ENCODE measurements around the gene IRF4.

Gene IRF4

DNA sequence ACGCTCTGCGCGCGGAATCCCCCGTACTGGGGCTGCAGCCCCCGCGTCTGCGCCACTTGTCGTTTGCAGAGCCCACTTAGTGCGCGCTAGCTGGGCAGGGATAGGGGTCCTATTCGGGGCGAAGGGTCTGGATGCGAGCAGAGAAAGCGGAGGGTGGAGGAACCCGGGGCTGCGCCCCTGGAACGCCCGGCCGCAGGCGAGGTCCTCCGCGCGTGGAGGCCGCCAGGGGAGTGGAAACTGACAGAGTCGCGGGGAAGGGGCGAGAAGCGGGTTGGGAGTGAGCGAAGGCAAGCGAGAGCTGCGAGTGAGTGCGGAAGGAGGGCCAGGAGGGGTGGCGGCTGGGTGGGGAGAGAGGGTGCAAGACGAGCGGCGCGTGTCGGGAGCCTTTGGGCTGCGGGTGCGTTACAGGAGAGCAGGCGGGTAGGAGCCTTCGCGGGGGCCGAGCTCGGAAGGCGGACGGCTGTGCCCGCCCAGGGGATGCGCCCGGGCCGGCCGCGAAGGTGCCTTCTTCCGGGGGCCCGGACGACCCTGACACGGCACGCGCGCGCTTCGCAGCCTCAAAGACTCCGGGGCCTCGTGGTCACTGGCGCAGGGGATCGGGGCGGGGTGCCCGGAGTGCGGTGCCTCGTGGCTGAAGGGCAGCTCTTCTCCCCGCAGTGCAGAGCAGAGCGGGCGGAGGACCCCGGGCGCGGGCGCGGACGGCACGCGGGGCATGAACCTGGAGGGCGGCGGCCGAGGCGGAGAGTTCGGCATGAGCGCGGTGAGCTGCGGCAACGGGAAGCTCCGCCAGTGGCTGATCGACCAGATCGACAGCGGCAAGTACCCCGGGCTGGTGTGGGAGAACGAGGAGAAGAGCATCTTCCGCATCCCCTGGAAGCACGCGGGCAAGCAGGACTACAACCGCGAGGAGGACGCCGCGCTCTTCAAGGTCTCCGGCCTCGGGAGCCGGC lies 1.2 kb downstream of the IRF4 start:
- Histone ChIP-seq H3K4me2 (ENCODE audit: low read depth, low read length) (peak overlapping the region; percentile 74), H3K27ac (ENCODE audit: low read length) (peak overlapping the region; percentile 78), H3K4me3 (ENCODE audit: low read length) (peak overlapping the region; percentile 98), H3K4me1 (ENCODE audit: low read length) (peaks cover 29% of the 10 kb centered on the region), H4K20me1 (ENCODE audit: insufficient read depth, low read length) (peaks cover 54% of the 10 kb centered on the region), H3K9me2 (replicated peaks; ENCODE audit: insufficient read depth, low read length) (no peaks in the 10 kb centered on the region), H2AFZ (ENCODE audit: low read length) (no peak overlapping the region), H3K9me3 (replicated peaks; ENCODE audit: insufficient read depth, low read length) (no peaks in the 10 kb centered on the region), H3F3A (ENCODE audit: insufficient read depth, low read length) (peaks cover 76% of the 10 kb centered on the region), H3K27me3 (replicated peaks; ENCODE audit: insufficient read depth, low read length) (no peaks in the 10 kb centered on the region), H3K79me2 (ENCODE audit: low read length) (peaks cover 72% of the 10 kb centered on the region), H3K9ac (ENCODE audit: low read length) (peak overlapping the region; percentile 100), H3K36me3 (replicated peaks; ENCODE audit: insufficient read depth, low read length) (peaks cover 36% of the 10 kb centered on the region)
- no peak for DNase-seq
- TF ChIP-seq EZH2 (optimal IDR thresholded peaks at IDR 0.05; ENCODE audit: low read depth, low read length) (no peak), EZH2phosphoT487 (IDR thresholded peaks at IDR 0.05; ENCODE audit: low read length) (no peak)
- TF ChIP-seq, protein P1, sequence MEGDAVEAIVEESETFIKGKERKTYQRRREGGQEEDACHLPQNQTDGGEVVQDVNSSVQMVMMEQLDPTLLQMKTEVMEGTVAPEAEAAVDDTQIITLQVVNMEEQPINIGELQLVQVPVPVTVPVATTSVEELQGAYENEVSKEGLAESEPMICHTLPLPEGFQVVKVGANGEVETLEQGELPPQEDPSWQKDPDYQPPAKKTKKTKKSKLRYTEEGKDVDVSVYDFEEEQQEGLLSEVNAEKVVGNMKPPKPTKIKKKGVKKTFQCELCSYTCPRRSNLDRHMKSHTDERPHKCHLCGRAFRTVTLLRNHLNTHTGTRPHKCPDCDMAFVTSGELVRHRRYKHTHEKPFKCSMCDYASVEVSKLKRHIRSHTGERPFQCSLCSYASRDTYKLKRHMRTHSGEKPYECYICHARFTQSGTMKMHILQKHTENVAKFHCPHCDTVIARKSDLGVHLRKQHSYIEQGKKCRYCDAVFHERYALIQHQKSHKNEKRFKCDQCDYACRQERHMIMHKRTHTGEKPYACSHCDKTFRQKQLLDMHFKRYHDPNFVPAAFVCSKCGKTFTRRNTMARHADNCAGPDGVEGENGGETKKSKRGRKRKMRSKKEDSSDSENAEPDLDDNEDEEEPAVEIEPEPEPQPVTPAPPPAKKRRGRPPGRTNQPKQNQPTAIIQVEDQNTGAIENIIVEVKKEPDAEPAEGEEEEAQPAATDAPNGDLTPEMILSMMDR (IDR thresholded peaks at IDR 0.05; ENCODE audit: low read length) = no peak

DNA sequence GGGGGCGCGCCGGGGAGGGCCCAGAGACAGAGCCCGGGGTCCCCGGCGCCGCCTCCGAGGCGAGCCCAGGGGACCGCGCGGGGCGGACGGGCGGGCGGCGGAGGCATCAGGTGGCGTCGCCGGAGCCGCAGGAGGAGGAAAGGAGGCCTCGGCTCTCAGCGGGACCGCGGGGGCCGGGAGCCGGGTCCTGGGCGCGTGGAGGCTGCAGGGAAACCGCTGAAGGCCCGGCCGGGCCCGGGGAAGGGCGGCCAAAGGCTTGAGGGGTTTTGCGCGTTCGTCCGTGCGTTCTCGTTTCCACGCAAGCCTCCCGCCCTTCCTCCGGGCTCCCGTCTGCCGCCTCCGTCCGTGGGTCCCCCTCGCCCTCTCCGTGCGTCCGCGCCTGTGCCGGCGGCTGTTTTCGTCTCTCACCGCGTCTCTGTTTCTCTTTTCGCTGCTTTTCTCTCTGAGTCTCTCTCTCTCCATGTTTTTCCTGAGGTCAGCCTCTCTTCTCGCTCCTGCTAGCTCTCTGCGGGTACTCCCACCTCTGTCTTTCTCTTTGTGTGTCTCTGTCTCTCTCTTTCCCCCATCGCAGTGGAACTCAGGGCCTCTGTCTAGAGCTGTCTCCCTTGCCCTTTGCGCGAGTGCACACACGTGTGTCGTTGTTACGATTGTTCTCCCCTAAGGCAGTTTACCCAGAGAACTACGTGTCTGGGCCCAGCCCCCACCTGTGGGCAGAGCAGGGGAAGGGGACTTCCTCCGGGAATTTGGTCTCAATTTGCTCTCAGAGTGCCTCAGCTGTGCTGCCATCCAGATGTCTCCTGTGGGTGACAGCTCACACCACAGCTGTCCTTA lies 2.1 kb downstream of the IRF4 start:
- Histone ChIP-seq H4K20me1 (ENCODE audit: insufficient read depth, low read length) (peaks cover 62% of the 10 kb centered on the region), H3K4me3 (ENCODE audit: low read length) (peak overlapping the region; percentile 98), H3K9ac (ENCODE audit: low read length) (peak overlapping the region; percentile 100), H3K9me3 (replicated peaks; ENCODE audit: insufficient read depth, low read length) (no peaks in the 10 kb centered on the region), H3K27me3 (replicated peaks; ENCODE audit: insufficient read depth, low read length) (no peaks in the 10 kb centered on the region), H2AFZ (ENCODE audit: low read length) (no peak overlapping the region), H3K79me2 (ENCODE audit: low read length) (peaks cover 81% of the 10 kb centered on the region), H3K4me2 (ENCODE audit: low read depth, low read length) (peak overlapping the region; percentile 89), H3F3A (ENCODE audit: insufficient read depth, low read length) (peaks cover 85% of the 10 kb centered on the region), H3K27ac (ENCODE audit: low read length) (peak overlapping the region; percentile 78), H3K36me3 (replicated peaks; ENCODE audit: insufficient read depth, low read length) (peaks cover 36% of the 10 kb centered on the region), H3K9me2 (replicated peaks; ENCODE audit: insufficient read depth, low read length) (no peaks in the 10 kb centered on the region), H3K4me1 (ENCODE audit: low read length) (peaks cover 38% of the 10 kb centered on the region)
- TF ChIP-seq, protein P1 (IDR thresholded peaks at IDR 0.05; ENCODE audit: low read length) = no peak
- no peak for TF ChIP-seq EZH2phosphoT487 (IDR thresholded peaks at IDR 0.05; ENCODE audit: low read length)
- TF ChIP-seq EZH2 (optimal IDR thresholded peaks at IDR 0.05; ENCODE audit: low read depth, low read length) = no peak
- DNase-seq = peak; percentile 63

DNA sequence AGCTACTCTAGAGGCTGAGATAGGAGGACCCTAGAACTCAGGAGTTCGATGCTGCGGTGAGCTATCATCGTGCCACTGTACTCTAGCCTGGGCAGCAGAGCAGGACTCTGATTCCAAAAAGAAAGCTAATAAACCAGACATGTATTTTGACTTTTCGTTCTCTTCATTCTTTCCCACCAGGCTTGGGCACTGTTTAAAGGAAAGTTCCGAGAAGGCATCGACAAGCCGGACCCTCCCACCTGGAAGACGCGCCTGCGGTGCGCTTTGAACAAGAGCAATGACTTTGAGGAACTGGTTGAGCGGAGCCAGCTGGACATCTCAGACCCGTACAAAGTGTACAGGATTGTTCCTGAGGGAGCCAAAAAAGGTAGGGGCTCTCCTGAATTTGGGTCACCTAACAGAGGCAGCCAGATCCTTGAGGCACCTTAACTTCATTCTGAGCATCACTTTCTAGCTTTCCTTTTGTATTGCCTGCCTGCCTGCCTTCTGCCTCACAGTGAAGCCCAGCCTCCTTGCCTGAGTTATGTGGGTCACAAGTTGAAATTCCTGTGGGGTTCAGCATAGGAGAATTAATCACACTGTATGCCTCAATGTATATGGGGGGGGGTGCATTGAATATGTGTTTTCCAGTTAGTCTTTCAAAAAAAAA lies 3.2 kb downstream of the IRF4 start:
- H3K4me3 ChIP-seq (ENCODE audit: low read length) = peak overlapping the region; percentile 98
- no peak overlapping the region for H2AFZ ChIP-seq (ENCODE audit: low read length)
- no peaks in the 10 kb centered on the region for H3K9me3 ChIP-seq (replicated peaks; ENCODE audit: insufficient read depth, low read length)
- H3K27ac ChIP-seq (ENCODE audit: low read length) = peak overlapping the region; percentile 78
- H3K9ac ChIP-seq (ENCODE audit: low read length) = peak overlapping the region; percentile 100
- no peak for DNase-seq
- TF ChIP-seq EZH2 (optimal IDR thresholded peaks at IDR 0.05; ENCODE audit: low read depth, low read length) (no peak), EZH2phosphoT487 (IDR thresholded peaks at IDR 0.05; ENCODE audit: low read length) (no peak)
- TF ChIP-seq, protein P1 (IDR thresholded peaks at IDR 0.05; ENCODE audit: low read length) = no peak
- peaks cover 42% of the 10 kb centered on the region for H3K4me1 ChIP-seq (ENCODE audit: low read length)
- H4K20me1 ChIP-seq (ENCODE audit: insufficient read depth, low read length) = peaks cover 66% of the 10 kb centered on the region
- peaks cover 92% of the 10 kb centered on the region for H3K79me2 ChIP-seq (ENCODE audit: low read length)
- peaks cover 87% of the 10 kb centered on the region for H3F3A ChIP-seq (ENCODE audit: insufficient read depth, low read length)
- H3K4me2 ChIP-seq (ENCODE audit: low read depth, low read length) = peak overlapping the region; percentile 89
- peaks cover 36% of the 10 kb centered on the region for H3K36me3 ChIP-seq (replicated peaks; ENCODE audit: insufficient read depth, low read length)
- H3K27me3 ChIP-seq (replicated peaks; ENCODE audit: insufficient read depth, low read length) = no peaks in the 10 kb centered on the region
- H3K9me2 ChIP-seq (replicated peaks; ENCODE audit: insufficient read depth, low read length) = no peaks in the 10 kb centered on the region

Measured in MM.1S (cell line).